ENCODE results near the gene MAP1A. TPM values are rescaled to one million over a fixed set of nuclear protein-coding genes. Genes with fewer than 3 reads are reported as not detected.
"Not testable (repeated sequence)": the region's sequence is repeated elsewhere in the genome, so short reads cannot be mapped to it uniquely, and the experiment has no call there.

Gene MAP1A
- total RNA-seq, 4 donors from 2014 or later: 5.9 to 27.6 (median 12.8) TPM

DNA sequence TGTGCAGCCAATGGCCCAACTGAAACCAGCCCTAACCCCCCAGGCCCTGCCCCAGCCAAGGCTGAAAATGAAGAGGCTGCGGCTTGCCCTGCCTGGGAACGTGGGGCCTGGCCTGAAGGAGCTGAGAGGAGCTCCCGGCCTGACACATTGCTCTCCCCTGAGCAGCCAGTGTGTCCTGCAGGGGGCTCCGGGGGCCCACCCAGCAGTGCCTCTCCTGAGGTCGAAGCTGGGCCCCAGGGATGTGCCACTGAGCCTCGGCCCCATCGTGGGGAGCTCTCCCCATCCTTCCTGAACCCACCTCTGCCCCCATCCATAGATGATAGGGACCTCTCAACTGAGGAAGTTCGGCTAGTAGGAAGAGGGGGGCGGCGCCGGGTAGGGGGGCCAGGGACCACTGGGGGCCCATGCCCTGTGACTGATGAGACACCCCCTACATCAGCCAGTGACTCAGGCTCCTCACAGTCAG lies 11.2 kb downstream of the MAP1A start:
- intact Hi-C loops (cut with DNase I; ENCODE audit: low total_unique reads): no loop called here
- Histone ChIP-seq H3K9me3 (peaks cover 0 to 9% of the 10 kb centered on the region in 2 donors), H3K27me3 (no peaks in the 10 kb centered on the region), H3K4me3 (no peak overlapping the region), H3K36me3 (no peaks in the 10 kb centered on the region), H3K27ac (no peak overlapping the region), H3K4me1 (no peaks in the 10 kb centered on the region)
- no peak for DNase-seq
- TF ChIP-seq CTCF (IDR thresholded peaks at IDR 0.05) (no peak), POLR2A (IDR thresholded peaks at IDR 0.05) (no peak)

- Histone ChIP-seq H3K36me3 (no peaks in the 10 kb centered on the region), H3K27me3 (no peaks in the 10 kb centered on the region), H3K27ac (no peak overlapping the region), H3K9me3 (peaks cover 0 to 3% of the 10 kb centered on the region in 2 donors), H3K4me1 (no peaks in the 10 kb centered on the region), H3K4me3 (no peak overlapping the region)
- TF ChIP-seq CTCF (IDR thresholded peaks at IDR 0.05) (no peak), POLR2A (IDR thresholded peaks at IDR 0.05) (no peak)
- intact Hi-C loops (cut with DNase I; ENCODE audit: low total_unique reads): no loop called here
- no peak for DNase-seq
Measured at GRCh38 chr15:43529141-43529540, 11.7 kb downstream of the MAP1A start.

- H3K4me3 ChIP-seq: no peak overlapping the region
- H3K9me3 ChIP-seq: peaks cover 0 to 2% of the 10 kb centered on the region in 2 donors
- intact Hi-C loops (cut with DNase I; ENCODE audit: low total_unique reads): no loop called here
- DNase-seq: no peak
- no peaks in the 10 kb centered on the region for H3K36me3 ChIP-seq
- no peak overlapping the region for H3K27ac ChIP-seq
- TF ChIP-seq CTCF (IDR thresholded peaks at IDR 0.05): no peak
- TF ChIP-seq POLR2A (IDR thresholded peaks at IDR 0.05): no peak
- no peaks in the 10 kb centered on the region for H3K27me3 ChIP-seq
- H3K4me1 ChIP-seq: no peaks in the 10 kb centered on the region
Measured at GRCh38 chr15:43529587-43530345, 12.4 kb downstream of the MAP1A start.

DNA sequence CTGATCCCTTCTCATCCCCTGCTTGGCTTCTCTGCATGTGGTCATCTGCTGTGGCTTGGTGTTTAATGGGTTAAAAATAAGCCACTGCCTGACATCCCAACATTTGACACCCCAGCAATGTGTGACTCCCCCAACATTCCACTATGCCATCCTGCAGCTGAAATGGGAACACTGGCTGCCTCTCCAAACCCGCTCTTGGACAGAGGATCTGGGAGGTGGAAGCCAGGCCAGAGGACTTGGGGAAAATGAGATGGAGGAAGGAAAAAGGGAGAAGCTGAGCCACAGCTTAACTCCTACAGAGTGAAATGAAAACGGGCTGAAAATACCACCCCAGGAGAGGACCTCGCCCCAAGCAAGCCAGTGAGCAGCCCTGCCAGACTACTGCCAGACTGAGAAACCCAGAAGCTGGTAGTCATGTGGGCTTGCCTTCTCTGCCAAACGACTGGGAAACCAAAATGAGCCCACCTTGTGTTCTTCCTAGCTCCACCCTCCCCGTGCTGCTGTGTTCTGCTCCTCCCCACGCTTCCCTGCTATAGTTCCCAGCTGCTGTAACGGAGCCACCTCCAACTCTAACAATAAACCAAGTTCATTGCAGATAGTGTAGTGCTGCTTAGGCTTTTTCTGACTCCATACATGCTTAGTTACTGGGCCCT lies 13.7 kb downstream of the MAP1A start:
- intact Hi-C loops (cut with DNase I; ENCODE audit: low total_unique reads): no loop called here
- Histone ChIP-seq H3K36me3 (no peaks in the 10 kb centered on the region), H3K4me1 (no peaks in the 10 kb centered on the region), H3K27ac (peak overlapping the region; percentile 16 to 23), H3K9me3 (no peaks in the 10 kb centered on the region), H3K27me3 (no peaks in the 10 kb centered on the region), H3K4me3 (no peak overlapping the region)
- TF ChIP-seq POLR2A (IDR thresholded peaks at IDR 0.05) (no peak), CTCF (IDR thresholded peaks at IDR 0.05) (no peak)
- no peak for DNase-seq

GRCh38 chr15:43532826-43533225 lies 15.4 kb downstream of the MAP1A start:
- H3K36me3 ChIP-seq; DNase-seq; H3K4me1 ChIP-seq; intact Hi-C loops (cut with DNase I; ENCODE audit: low total_unique reads); H3K27ac ChIP-seq; H3K9me3 ChIP-seq; H3K4me3 ChIP-seq; H3K27me3 ChIP-seq: not testable (repeated sequence)
